Prostate gland (tissue), 2 donors: ENCODE results near the gene CCBE1. TPM values are rescaled to one million over a fixed set of nuclear protein-coding genes. Genes with fewer than 3 reads are reported as not detected.
A peak's percentile ranks its signal among the peaks of the same experiment; 100 is the strongest.

ENCODE experiments used
- DNase-seq: peaks from one replicate; pipeline ENCODE4 v3.0.0-alpha.2; 2019; ENCODE audit warnings: low spot score
- H3K27ac ChIP-seq, 2 donors: fragments of 200-600 bp; sonication (generic); 2 replicates each; pipeline ENCODE4 v1.5.1; 2017 to 2019
- H3K27me3 ChIP-seq: fragments of 200-600 bp; sonication (generic); replicated peaks from 2 replicates; pipeline ENCODE4 v1.5.1; 2019; ENCODE audit not compliant: insufficient read depth
- H3K36me3 ChIP-seq, 2 donors: fragments of 200-600 bp; sonication (generic); 1 replicate in 1 of 2; 2 replicates in 1 of 2; pipeline versions ENCODE4 v1.5.1 to v1.8.1; 2017 to 2019
- H3K4me1 ChIP-seq: fragments of 200-600 bp; sonication (generic); replicated peaks from 2 replicates; pipeline ENCODE4 v1.5.1; 2019
- H3K4me3 ChIP-seq, 2 donors: fragments of 200-600 bp; sonication (generic); 2 replicates each; pipeline ENCODE4 v1.5.1; 2017 to 2019
- H3K9me3 ChIP-seq: fragments of 200-600 bp; sonication (generic); 2 replicates; pipeline ENCODE4 v1.5.1; 2017
- CTCF ChIP-seq, 4 experiments: fragments of 200-600 bp in 2 of 4; fragments of 450-650 bp in 2 of 4; sonication (generic) in 2 of 4; IDR thresholded peaks; 1 replicate in 3 of 4; 2 replicates in 1 of 4; pipeline ENCODE4 v1.5.1; 2016 to 2019; ENCODE audit warnings: antibody characterized with exemption in 4 of 4, mild to moderate bottlenecking in 2 of 4, moderate library complexity in 2 of 4
- POLR2A ChIP-seq: fragments of 450-650 bp; IDR thresholded peaks from one replicate; pipeline ENCODE4 v1.6.1; 2016; ENCODE audit warnings: antibody characterized with exemption, mild to moderate bottlenecking
- POLR2AphosphoS5 ChIP-seq: sonication (generic); formaldehyde crosslinking; IDR thresholded peaks from one replicate; pipeline ENCODE4 v1.6.1; 2017; ENCODE audit warnings: antibody characterized with exemption
- WGBS: methylation state at CpG from one replicate; pipeline ENCODE4 v1.1.5; 2018; 5-methylcytosine and 5-hydroxymethylcytosine counted together
- intact Hi-C: fragments of 100-400 bp; cut with DNase I; formaldehyde crosslinking; loops from one replicate; pipeline ENCODE4 v1.14.2; 2022
- total RNA-seq, 2 donors: library from RNA; depleted of rRNA; stranded (reverse); fragments of >200 nt; gene quantifications; one replicate each; pipeline ENCODE4 v1.1.0, GENCODE V29; 2016

Gene CCBE1
- total RNA-seq, 2 donors from 2014 or later, result 1.8 to 2.0 TPM

DNA sequence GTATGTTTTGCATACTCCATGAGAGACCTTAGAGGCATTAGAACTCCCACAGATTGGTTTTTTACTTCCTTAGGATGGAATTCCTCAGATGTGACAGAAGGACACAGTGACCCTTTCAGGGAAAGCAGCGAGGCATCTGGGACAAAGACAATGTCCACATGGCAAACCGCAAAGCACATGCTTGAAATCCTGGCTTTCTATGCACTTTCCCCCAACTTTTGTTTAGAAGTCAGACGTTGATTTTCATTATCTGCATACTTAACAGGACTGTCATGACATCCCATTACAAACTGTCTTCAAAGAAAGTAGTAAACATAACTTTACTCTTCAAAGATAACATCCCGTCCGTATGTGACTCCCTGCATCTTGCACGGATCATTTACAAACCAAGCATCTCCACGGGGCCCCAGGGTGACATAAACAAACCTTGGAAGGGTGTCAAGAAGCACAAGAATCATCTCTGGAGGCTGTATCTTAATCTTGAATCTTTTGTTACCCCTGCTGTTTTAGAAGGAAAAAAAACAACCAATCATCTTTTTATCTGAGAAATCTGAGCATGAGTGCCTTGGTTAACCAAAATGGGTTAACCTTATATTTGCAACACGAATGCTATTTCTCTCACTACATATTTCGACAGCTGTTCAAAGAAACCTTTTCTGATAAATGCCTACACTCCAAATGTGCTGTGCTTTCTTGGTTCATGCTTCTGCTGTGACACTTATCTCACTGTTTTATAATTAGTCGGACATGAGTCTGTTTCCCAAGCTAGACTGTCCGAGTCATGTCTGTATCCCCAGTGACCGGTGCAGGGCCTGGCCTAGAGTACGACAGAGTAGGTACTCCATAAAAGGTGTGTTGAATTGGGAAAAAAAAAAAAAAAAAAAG is 90.8 kb downstream of the CCBE1 start:
- 64% methylated on average over 13 of the region's 13 CpGs for WGBS
- Histone ChIP-seq H3K4me1 (no peaks in the 10 kb centered on the region), H3K27me3 (no peaks in the 10 kb centered on the region), H3K36me3 (no peaks in the 10 kb centered on the region), H3K4me3 (no peak overlapping the region), H3K27ac (no peak overlapping the region), H3K9me3 (no peaks in the 10 kb centered on the region)
- intact Hi-C loops, result no loop called here
- TF ChIP-seq POLR2A, result no peak
- TF ChIP-seq CTCF (IDR thresholded peaks at IDR 0.05), result no peak
- no peak for TF ChIP-seq POLR2AphosphoS5
- no peak for DNase-seq

- Histone ChIP-seq H3K36me3 (no peaks in the 10 kb centered on the region), H3K27me3 (no peaks in the 10 kb centered on the region), H3K9me3 (no peaks in the 10 kb centered on the region), H3K4me3 (no peak overlapping the region), H3K4me1 (no peaks in the 10 kb centered on the region), H3K27ac (no peak overlapping the region)
- no peak for DNase-seq
- no peak for TF ChIP-seq CTCF (IDR thresholded peaks at IDR 0.05)
- no peak for TF ChIP-seq POLR2A
- intact Hi-C loops, result no loop called here
- WGBS, result 73% methylated on average over 13 of the region's 13 CpGs
These were observed 91.5 kb downstream of the CCBE1 start for GRCh38 chr18:59605633-59606192.

- Histone ChIP-seq H3K27ac (no peak overlapping the region), H3K9me3 (no peaks in the 10 kb centered on the region), H3K36me3 (no peaks in the 10 kb centered on the region), H3K4me3 (no peak overlapping the region), H3K4me1 (no peaks in the 10 kb centered on the region), H3K27me3 (no peaks in the 10 kb centered on the region)
- WGBS, result 35% methylated on average over 3 of the region's 3 CpGs
- peak; percentile 64 for DNase-seq
- intact Hi-C loops, result no loop called here
- TF ChIP-seq POLR2AphosphoS5 (no peak), POLR2A (no peak), CTCF (IDR thresholded peaks at IDR 0.05) (no peak)
These were observed 92.3 kb downstream of the CCBE1 start for GRCh38 chr18:59604877-59605276.

DNA sequence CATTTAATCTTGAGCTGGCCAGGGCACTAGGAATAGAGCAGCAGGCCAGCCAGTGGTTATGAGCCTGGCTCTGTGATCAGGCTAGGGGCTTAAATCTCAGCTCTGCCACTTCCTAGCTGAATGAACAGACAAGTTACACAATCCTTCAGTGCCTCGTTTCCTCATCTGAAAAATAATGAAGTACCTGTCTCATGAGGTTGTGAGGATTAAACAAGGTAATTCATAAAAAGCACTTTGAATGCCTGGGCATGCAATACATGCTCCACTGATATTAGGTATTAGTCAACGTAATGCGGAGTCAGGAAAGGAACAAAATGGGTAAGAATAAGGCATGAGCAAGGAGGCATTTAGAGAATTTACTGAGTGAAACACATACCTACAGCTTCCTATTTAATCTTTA is 100.2 kb downstream of the CCBE1 start:
- H3K4me1 ChIP-seq, result no peaks in the 10 kb centered on the region
- 77% methylated on average over 3 of the region's 3 CpGs for WGBS
- intact Hi-C loops, result no loop called here
- no peak for DNase-seq
- H3K36me3 ChIP-seq, result no peaks in the 10 kb centered on the region
- no peak overlapping the region for H3K4me3 ChIP-seq
- TF ChIP-seq POLR2A, result no peak
- no peak for TF ChIP-seq CTCF (IDR thresholded peaks at IDR 0.05)
- TF ChIP-seq POLR2AphosphoS5, result no peak
- H3K27ac ChIP-seq, result no peak overlapping the region
- H3K9me3 ChIP-seq, result no peaks in the 10 kb centered on the region
- H3K27me3 ChIP-seq, result no peaks in the 10 kb centered on the region

DNA sequence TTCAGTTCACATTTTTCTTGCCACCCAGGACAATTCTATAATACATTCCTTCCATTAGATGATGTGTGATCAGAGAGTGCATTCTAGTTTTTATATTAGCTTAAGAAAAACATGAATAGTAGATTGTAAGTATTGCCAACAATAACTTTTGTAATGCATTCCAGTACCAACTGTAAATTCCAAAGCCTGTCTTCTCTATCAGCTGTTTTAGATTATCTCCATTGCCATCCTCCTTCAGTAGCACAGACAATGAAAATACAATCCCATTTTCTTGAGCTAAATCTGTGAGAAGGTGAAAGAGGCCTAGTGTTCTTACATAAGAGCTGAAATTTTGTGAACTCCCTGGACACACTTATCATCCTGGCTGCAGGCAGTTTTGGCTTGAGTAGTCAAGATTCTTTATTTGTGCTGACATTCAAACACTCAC is 103.9 kb downstream of the CCBE1 start:
- no peaks in the 10 kb centered on the region for H3K4me1 ChIP-seq
- TF ChIP-seq CTCF (IDR thresholded peaks at IDR 0.05), result no peak
- no peak for TF ChIP-seq POLR2AphosphoS5
- TF ChIP-seq POLR2A, result no peak
- intact Hi-C loops, result no loop called here
- H3K27me3 ChIP-seq, result no peaks in the 10 kb centered on the region
- no peak overlapping the region for H3K4me3 ChIP-seq
- H3K9me3 ChIP-seq, result no peaks in the 10 kb centered on the region
- no peak overlapping the region for H3K27ac ChIP-seq
- no peak for DNase-seq
- H3K36me3 ChIP-seq, result no peaks in the 10 kb centered on the region
